Neural progenitor cell (in vitro differentiated cells): Measurements from ENCODE around the gene CCNA2. TPM values are rescaled to one million over a fixed set of nuclear protein-coding genes. Genes with fewer than 3 reads are reported as not detected.

ENCODE experiments used
- DNase-seq: peaks from one replicate; pipeline ENCODE4 v3.0.0-alpha.2; 2016; ENCODE audit warnings: low spot score
- H2AFZ ChIP-seq: fragments of 200-600 bp; sonication (generic); replicated peaks from 2 replicates; pipeline ENCODE4 v1.6.1; 2016; ENCODE audit warnings: antibody characterized with exemption
- H3F3A ChIP-seq: fragments of 200-600 bp; sonication (generic); 2 replicates; pipeline ENCODE4 v1.6.1; 2016; ENCODE audit warnings: antibody characterized with exemption, low read depth
- H3K27ac ChIP-seq: fragments of 200-600 bp; sonication (generic); 2 replicates; pipeline ENCODE4 v1.5.1; 2016; ENCODE audit warnings: mild to moderate bottlenecking
- H3K27me3 ChIP-seq: fragments of 200-600 bp; sonication (generic); 2 replicates; pipeline ENCODE4 v1.6.1; 2016; ENCODE audit warnings: mild to moderate bottlenecking, moderate library complexity
- H3K36me3 ChIP-seq: fragments of 200-600 bp; sonication (generic); 2 replicates; pipeline ENCODE4 v1.5.1; 2016
- H3K4me1 ChIP-seq: fragments of 200-600 bp; sonication (generic); 2 replicates; pipeline ENCODE4 v1.6.1; 2016; ENCODE audit warnings: mixed run types
- H3K4me2 ChIP-seq: fragments of 200-600 bp; sonication (generic); 2 replicates; pipeline ENCODE4 v1.6.1; 2016
- H3K4me3 ChIP-seq: fragments of 200-600 bp; sonication (generic); 2 replicates; pipeline ENCODE4 v1.5.1; 2016
- H3K79me2 ChIP-seq: fragments of 200-600 bp; sonication (generic); 2 replicates; pipeline ENCODE4 v1.6.1; 2016; ENCODE audit warnings: low read depth
- H3K9ac ChIP-seq: fragments of 200-600 bp; sonication (generic); 2 replicates; pipeline ENCODE4 v1.6.1; 2016
- H3K9me3 ChIP-seq: fragments of 200-600 bp; sonication (generic); 2 replicates; pipeline ENCODE4 v1.5.1; 2016; ENCODE audit warnings: low read depth
- H4K20me1 ChIP-seq: fragments of 200-600 bp; sonication (generic); 2 replicates; pipeline ENCODE4 v1.6.1; 2016; ENCODE audit warnings: low read depth
- H3K27ac Mint-ChIP-seq: 3 replicates; pipeline ENCODE4 v1.8.0; 2021; ENCODE audit warnings: mixed read lengths
- H3K27me3 Mint-ChIP-seq: 2 replicates; pipeline ENCODE4 v1.8.0; 2022; ENCODE audit warnings: low read depth, mild to moderate bottlenecking, inconsistent platforms, moderate library complexity, mixed read lengths; ENCODE audit not compliant: insufficient read depth
- H3K36me3 Mint-ChIP-seq: 3 replicates; pipeline ENCODE4 v1.8.0; 2021; ENCODE audit warnings: mixed read lengths
- H3K4me1 Mint-ChIP-seq: 3 replicates; pipeline ENCODE4 v1.8.0; 2021; ENCODE audit warnings: mixed read lengths
- H3K4me3 Mint-ChIP-seq: 3 replicates; pipeline ENCODE4 v1.8.0; 2021; ENCODE audit warnings: mild to moderate bottlenecking, moderate library complexity, mixed read lengths
- H3K9me3 Mint-ChIP-seq: 3 replicates; pipeline ENCODE4 v1.8.0; 2020; ENCODE audit warnings: mixed read lengths
- EZH2 ChIP-seq: fragments of 200-600 bp; sonication (generic); IDR thresholded peaks from 2 replicates; pipeline ENCODE4 v1.6.1; 2017; ENCODE audit warnings: antibody characterized with exemption, mild to moderate bottlenecking, moderate library complexity
- EZH2phosphoT487 ChIP-seq: fragments of 200-600 bp; sonication (generic); IDR thresholded peaks from 2 replicates; pipeline ENCODE4 v1.6.1; 2017; ENCODE audit warnings: antibody characterized with exemption
- total RNA-seq: library from RNA; depleted of rRNA; stranded (reverse); fragments of >200 nt; gene quantifications from 2 replicates; pipeline ENCODE4 v1.2.3, GENCODE V29; 2015; ENCODE audit warnings: low replicate concordance
- TF ChIP-seq, protein P1 (sequence below): fragments of 200-600 bp; sonication (generic); IDR thresholded peaks from 2 replicates; pipeline ENCODE4 v1.5.1; 2017; ENCODE audit warnings: antibody characterized with exemption, mild to moderate bottlenecking

Gene CCNA2
- total RNA-seq, 1 donor from 2014 or later, result 254 TPM

DNA sequence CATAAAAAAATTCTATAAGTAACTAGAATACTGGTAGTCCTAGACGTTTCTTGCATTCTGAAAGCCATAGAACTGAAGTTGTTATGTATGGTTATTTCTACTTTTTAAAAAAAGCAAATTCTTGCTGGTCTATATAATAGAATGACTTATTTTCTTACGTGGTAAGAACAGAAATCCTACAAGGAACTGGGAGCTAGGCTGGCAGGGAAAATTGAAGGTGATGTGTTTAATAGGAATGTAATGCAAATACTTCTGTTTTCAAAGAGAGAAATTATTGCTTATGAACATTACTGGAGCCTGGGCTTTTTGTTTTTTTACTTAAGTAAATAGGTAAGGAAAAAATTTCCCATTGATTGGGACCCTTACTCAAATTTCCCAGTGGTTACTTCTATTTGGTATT is 8.9 kb downstream of the CCNA2 start:
- peaks cover 5% of the 10 kb centered on the region for H4K20me1 ChIP-seq
- H3K4me1 ChIP-seq, result no peaks in the 10 kb centered on the region
- H3K79me2 ChIP-seq, result peaks cover 27% of the 10 kb centered on the region
- TF ChIP-seq, protein P1, sequence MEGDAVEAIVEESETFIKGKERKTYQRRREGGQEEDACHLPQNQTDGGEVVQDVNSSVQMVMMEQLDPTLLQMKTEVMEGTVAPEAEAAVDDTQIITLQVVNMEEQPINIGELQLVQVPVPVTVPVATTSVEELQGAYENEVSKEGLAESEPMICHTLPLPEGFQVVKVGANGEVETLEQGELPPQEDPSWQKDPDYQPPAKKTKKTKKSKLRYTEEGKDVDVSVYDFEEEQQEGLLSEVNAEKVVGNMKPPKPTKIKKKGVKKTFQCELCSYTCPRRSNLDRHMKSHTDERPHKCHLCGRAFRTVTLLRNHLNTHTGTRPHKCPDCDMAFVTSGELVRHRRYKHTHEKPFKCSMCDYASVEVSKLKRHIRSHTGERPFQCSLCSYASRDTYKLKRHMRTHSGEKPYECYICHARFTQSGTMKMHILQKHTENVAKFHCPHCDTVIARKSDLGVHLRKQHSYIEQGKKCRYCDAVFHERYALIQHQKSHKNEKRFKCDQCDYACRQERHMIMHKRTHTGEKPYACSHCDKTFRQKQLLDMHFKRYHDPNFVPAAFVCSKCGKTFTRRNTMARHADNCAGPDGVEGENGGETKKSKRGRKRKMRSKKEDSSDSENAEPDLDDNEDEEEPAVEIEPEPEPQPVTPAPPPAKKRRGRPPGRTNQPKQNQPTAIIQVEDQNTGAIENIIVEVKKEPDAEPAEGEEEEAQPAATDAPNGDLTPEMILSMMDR, result no peak
- no peak for TF ChIP-seq EZH2
- TF ChIP-seq EZH2phosphoT487, result no peak
- no peak overlapping the region for H2AFZ ChIP-seq
- H3F3A ChIP-seq, result peaks cover 82% of the 10 kb centered on the region
- no peak overlapping the region for H3K9ac ChIP-seq
- no peak overlapping the region for H3K4me3 ChIP-seq
- H3K27ac ChIP-seq, result peak overlapping the region; percentile 34
- Mint-ChIP-seq H3K27me3 (peaks cover 3% of the 10 kb centered on the region), H3K9me3 (no peaks in the 10 kb centered on the region), H3K4me1 (peaks cover 2% of the 10 kb centered on the region), H3K4me3 (no peak overlapping the region), H3K36me3 (peaks cover 29% of the 10 kb centered on the region), H3K27ac (no peak overlapping the region)
- no peak for DNase-seq
- H3K9me3 ChIP-seq, result no peaks in the 10 kb centered on the region
- H3K4me2 ChIP-seq, result no peak overlapping the region
- H3K27me3 ChIP-seq, result no peaks in the 10 kb centered on the region
- peaks cover 53% of the 10 kb centered on the region for H3K36me3 ChIP-seq

DNA sequence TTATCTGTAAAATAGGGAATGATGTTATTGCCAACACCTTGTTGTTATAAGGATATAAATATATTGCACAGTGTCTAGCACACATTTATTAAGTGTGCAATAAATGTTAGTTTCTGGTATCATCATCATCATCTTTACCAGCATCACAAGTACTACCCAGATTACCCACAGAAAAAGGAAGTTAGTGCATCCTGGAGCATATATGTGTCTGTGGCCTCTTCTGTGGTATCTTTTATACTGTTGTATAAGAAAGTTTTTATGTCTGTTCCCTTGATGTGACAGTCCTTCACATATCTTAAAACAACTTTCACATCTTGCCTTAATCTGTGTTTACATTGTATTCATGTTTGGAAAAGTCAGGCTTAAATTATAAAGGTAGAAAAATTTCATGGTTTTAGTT is 12.6 kb downstream of the CCNA2 start:
- Mint-ChIP-seq H3K36me3 (peaks cover 20% of the 10 kb centered on the region), H3K27me3 (no peaks in the 10 kb centered on the region), H3K9me3 (no peaks in the 10 kb centered on the region), H3K4me1 (no peaks in the 10 kb centered on the region), H3K4me3 (no peak overlapping the region), H3K27ac (no peak overlapping the region)
- Histone ChIP-seq H3K4me3 (no peak overlapping the region), H3K36me3 (peaks cover 47% of the 10 kb centered on the region), H4K20me1 (no peaks in the 10 kb centered on the region), H3K27me3 (no peaks in the 10 kb centered on the region), H3K9ac (no peak overlapping the region), H3F3A (peaks cover 48% of the 10 kb centered on the region), H3K4me1 (no peaks in the 10 kb centered on the region), H3K4me2 (no peak overlapping the region), H3K27ac (no peak overlapping the region), H3K79me2 (peaks cover 11% of the 10 kb centered on the region), H3K9me3 (no peaks in the 10 kb centered on the region), H2AFZ (no peak overlapping the region)
- TF ChIP-seq EZH2phosphoT487, result no peak
- TF ChIP-seq, protein P1, result no peak
- no peak for TF ChIP-seq EZH2
- DNase-seq, result no peak

DNA sequence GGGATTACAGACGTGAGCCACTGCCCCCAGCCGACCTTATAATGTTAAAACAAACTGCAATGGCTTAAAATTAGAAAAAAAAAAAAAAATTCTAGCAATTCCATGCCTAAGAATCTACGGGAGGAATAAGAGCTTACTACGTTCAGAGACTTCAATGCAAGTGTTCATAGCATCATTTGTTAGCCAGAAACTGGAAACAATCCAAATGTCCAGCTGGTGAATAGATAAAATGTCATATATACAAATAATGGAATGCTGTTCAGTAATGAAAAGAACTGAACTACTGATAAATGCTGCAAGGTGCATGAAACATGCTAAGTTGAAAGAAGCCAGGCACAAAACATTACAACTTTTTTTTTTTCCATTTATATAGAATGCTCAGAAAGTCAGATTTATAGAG is 17.3 kb downstream of the CCNA2 start:
- H3K27me3 ChIP-seq, result no peaks in the 10 kb centered on the region
- H3K4me3 ChIP-seq, result no peak overlapping the region
- H3F3A ChIP-seq, result peaks cover 4% of the 10 kb centered on the region
- peaks cover 44% of the 10 kb centered on the region for H3K79me2 ChIP-seq
- H3K9me3 ChIP-seq, result no peaks in the 10 kb centered on the region
- H3K27me3 Mint-ChIP-seq, result no peaks in the 10 kb centered on the region
- H3K36me3 Mint-ChIP-seq, result peaks cover 26% of the 10 kb centered on the region
- no peak overlapping the region for H3K4me2 ChIP-seq
- no peak overlapping the region for H2AFZ ChIP-seq
- H4K20me1 ChIP-seq, result no peaks in the 10 kb centered on the region
- H3K27ac Mint-ChIP-seq, result no peak overlapping the region
- H3K9ac ChIP-seq, result no peak overlapping the region
- peaks cover 13% of the 10 kb centered on the region for H3K4me1 Mint-ChIP-seq
- H3K4me1 ChIP-seq, result peaks cover 14% of the 10 kb centered on the region
- no peak for DNase-seq
- TF ChIP-seq, protein P1, result no peak
- TF ChIP-seq EZH2 (no peak), EZH2phosphoT487 (no peak)
- no peaks in the 10 kb centered on the region for H3K9me3 Mint-ChIP-seq
- H3K4me3 Mint-ChIP-seq, result no peak overlapping the region
- no peak overlapping the region for H3K27ac ChIP-seq
- peaks cover 39% of the 10 kb centered on the region for H3K36me3 ChIP-seq
